Measurements from ENCODE around the gene CELSR1.

CELSR1 gene

GRCh38 chr22:46549971-46550641 lies 12.7 kb upstream of the CELSR1 start:
- DNase-seq: no peak

DNA sequence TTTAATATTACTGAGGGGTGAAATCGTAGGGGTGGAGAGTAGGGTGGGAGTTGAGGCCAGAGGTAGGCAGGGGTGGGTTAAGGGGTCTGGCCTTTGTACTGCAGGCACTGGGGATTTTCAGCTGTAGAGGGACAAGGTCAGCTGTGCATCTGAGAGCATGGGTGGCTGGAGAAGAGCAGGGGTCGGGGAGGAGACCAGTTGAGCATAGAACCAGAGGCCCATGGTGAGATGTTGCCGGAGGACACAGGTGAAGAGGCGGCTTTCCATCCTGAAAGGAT lies 12.1 kb upstream of the CELSR1 start:
- no peak for DNase-seq

GRCh38 chr22:46547883-46548244 lies 10.4 kb upstream of the CELSR1 start:
- DNase-seq: no peak

DNA sequence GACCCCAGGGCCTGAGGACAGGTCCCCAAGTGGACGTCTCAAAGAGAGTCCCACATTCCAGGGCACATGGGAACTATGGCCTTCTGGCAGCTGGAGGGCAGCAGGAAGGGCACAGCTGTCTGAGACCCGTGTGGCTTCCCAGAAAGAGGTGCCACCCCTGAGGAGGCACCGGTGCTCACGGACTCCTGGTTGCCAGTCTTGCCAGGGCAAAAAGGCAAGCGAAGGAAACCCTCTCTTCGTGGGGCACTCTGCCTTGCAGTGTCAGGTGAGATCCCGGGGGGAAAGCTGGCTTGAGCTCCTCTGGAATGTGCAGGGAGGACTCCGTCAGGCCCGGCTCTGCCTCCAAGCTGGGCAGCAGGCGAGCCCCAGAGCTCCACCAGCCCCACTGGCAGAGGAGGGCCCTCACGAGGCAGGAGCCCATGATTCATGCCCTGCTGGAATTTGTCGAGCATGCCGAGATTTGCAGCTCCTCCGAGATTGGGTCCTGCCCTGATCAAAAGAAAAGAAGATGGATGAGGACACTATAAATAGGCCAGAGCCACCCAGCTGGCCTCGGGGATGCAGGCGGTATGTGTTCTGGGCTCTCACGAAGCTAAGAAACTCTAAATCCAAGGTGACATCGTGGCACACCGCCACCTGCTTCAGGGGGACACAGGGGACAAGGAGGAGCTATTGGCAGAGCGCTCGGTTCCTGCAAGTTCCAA lies 9.9 kb upstream of the CELSR1 start:
- DNase-seq: no peak

- no peak for DNase-seq
Measured at GRCh38 chr22:46546466-46547178, 9.2 kb upstream of the CELSR1 start.

DNA sequence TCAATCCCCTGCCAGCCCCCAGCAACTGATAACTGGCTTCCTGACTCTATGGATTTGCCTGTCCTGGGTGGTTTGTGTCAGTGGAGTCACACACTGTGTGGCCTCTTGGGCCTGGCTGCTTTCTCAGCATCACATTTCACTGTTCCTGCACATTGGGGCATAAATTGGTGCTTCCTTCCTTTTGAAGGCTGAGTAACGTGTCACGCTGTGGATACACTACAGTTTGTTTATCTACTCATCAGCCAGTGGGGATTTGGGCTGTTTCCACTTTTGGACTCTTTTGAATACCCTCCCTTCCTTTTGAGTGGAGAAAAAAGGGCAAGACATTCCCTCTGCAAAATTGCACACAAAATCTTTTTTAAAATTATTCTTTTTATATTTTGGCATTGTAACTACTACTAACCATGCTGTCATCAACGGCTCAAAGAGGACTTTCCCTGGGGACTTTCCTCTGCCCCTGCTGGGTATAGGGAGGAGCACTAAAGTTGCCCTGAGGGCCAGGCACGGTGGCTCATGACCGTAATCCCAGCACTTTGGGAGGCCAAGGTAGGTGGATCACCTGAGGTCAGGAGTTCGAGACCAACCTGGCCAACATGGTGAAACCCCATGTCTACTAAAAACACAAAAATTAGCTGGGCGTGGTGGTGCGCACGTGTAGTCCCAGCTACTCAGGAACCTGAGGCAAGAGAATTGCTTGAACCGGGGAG lies 7.8 kb upstream of the CELSR1 start:
- DNase-seq: no peak

DNA sequence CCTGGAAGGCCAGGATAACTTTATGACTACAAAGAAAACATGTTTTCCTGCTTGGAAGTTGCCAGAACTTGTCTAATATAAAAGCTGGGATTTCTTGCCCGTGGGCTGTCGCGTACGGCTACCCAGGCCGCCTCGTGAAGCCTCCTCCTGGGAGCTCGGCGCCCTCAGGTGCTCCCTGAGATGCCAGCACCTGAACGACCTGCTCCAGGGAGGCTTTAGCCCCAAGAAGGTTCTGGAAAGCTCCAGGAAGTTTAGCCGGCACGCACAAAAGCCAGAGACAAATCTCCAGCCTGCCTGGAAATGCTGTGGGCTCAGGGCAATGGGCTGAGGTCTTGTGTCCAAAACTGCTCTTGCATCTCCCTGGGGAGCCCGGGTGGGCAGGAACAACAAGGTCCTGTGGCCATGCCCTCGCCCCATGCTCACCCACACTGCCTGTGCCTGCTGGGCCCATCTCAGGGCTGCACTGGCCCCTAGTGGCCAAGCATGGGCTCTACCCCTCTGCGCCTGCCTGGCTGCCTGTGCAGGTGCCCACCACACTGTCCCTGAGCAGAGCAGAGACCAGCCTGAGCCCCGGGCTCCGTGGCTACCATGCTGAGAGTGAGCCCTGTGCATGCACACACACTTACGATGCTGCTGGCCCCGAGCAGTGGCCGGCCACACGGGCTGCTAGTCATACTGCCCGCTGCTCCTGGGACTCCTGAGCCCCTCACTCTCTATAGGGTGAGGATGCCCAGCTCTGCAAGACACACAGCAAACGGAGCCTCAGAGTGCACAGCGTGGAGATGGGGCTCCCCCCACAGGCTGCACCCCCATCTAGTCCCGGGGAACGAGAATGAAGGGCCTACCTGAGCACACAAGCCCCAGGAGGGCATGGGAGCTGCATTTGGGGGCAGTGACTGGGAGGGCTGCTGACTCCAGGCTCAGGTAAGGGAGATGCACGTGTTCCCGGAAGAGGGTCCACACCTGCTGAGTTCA lies 4.9 kb upstream of the CELSR1 start:
- DNase-seq: peak; percentile 75

- no peak for DNase-seq
Measured at GRCh38 chr22:46541536-46541935, 4.1 kb upstream of the CELSR1 start.

- DNase-seq: no peak
Measured at GRCh38 chr22:46540874-46541273, 3.5 kb upstream of the CELSR1 start.

DNA sequence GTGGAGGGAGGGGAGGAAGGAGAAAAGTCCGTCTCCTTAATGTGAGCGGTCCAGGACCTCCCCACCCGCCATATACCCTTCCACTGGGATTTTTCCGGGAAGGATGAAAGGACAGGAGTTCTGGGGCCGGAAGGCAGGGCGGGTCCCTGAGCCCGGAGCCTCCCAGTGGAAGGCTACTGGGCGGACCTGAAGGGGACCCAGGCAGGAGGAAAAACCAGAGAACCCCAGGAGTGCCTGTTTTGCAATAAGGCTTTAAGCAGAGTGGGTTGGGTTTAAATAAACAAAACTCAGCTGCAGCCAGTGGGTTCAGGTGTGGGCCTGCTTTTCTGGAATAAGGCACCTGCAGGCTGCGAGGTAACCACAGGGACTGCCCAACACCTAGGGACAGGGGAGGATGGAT lies 1.7 kb upstream of the CELSR1 start:
- no peak for DNase-seq

DNA sequence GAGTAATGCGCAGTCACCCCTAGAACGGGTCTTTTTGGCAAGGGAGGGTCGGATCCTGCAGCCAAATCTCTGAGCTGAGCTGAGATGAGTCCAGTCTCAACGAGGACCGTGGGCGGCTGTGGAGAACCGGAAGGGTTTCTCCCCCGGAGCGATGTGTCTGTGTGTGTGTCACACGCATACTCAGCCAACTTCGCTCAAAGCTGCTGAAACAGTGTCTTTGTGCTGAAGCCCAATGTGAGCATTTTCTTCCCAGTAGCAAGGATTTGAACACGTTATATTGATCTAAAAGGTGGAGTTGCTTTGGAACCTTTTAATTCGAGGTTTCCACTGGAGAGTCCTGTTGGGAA lies 1.4 kb upstream of the CELSR1 start:
- DNase-seq: no peak

DNA sequence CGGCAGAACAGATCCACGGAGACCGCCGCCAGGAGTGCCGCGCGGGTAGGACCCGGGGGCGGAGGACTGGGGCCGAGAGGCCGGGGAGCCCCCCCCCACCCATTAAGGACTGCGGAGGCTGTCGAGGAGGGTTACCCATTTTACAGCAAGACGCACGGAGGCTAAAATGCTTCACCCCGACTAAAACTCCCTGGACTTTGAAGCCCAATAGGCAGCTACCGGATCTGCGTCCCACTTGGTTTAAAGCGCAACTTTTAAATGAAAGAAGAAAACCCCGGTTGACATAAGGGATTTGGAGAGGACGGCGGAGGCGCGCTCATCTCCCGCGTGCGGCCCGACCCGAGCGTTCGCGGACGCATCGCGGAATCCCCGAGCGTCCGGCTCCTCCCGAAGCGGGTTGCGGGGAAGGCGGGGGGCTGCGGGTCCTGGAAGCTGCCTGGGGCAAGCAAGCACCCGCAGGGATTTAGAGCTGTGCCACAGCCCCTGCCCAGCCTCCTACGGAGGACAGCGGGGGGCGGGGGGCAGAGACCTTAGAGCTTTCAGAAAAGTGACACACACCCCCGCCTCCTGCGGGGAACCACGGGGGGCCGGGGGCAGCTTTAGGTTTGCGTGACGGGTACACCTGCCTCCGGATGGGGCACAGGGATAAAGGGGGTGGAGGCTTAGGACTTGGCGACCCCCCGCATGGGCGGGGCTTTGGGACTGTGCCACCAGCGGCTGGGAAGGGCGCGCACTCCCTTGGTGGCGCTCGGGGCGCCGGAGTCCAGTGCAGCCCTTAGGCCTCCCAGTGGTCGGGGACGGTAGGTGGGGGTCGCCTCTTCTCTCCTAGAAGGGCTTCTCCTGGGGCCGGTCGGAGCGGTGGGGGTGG lies 760 bp upstream of the CELSR1 start:
- no peak for DNase-seq

DNA sequence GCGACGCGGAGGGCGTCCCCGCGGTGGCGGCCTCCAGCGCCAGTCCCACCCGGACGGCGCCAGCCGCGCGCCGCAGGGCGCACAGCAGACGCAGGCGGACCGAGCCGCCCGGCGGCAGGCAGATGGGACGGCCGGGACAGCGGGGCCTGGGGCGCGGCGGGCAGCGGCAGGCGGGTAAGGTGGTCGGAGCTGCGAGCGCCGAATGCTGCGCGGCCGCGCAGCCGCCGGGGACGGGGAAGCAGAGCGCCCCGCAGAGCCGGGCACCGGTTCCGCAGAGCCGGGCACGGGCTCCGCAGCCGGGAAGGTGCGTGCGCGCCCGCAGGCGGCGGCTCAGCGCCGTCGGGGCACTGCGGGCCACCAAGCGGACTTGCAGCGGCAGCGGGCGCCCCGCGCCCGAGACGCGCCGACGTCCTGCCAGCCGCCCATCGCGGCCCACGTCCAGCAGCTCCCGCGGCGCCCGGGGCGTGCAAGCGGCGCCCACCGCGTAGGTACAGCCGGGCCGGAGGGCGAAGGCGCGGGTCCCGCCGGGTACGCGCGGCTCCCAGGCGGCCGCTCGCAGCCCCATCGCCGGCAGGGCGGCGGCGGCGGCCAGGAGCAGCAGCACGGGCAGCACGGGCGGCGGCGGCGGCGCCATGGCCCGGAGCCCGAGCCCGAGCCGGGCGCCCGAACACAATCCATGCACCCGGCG lies 739 bp downstream of the CELSR1 start:
- no peak for DNase-seq

- no peak for DNase-seq
Measured at GRCh38 chr22:46535876-46536536, 1.4 kb downstream of the CELSR1 start.

DNA sequence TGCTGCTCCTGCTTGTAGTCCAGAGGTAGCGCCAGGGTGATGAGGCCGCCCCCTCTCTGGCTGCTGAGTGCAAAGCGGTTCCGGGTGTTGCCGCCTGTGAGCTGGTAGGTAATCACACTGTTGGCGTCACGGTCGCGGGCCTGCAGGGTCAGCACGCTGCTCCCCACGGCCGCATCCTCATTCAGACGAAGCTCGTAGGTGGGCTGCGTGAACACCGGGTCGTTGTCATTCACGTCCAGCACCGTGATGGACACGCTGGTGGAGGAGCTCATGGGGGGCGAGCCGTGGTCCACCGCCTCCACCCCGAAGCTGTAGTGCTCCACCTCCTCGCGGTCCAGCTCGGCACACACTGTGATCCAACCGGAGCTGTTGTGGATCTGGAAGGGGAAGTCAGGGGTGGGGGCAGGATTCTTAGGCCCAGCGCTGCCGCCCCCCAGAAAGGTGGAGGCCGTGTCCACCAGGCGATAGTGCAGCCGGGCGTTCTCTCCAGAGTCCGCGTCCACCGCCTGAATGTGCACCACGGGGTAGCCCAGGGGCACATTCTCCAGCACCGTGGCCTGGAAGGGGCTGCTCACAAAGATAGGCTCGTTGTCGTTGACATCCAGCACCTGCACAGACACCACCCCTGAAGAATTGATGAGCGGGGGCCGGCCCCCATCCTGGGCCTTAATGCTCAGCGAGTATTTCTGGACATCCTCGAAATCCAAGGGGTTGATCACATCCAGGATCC lies 2.4 kb downstream of the CELSR1 start:
- DNase-seq: no peak

DNA sequence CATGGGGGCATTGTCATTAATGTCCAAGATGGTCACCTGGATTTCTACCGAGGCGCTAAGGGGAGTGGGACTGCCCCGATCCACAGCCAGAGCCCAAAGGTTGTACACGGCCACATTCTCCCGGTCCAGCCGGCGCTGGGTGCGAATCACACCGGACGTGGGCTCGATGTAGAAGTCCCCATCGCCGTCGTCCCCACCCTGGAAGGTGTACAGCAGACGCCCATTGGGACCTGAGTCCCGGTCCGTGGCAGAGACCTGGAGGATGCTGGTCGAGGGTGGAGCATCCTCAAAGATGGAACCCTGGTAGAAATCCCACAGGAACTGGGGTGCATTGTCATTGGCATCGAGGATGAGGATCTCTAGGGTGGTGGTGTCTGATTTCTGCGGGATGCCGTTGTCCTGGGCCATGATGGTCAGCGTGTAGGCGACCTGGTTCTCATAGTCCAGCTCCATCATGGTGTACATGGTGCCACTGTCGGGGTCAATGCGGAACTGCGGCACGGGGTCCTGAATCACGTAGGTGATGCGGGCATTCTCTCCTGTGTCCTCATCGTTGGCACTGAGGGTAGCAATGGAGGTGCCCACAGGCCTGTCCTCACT lies 3.1 kb downstream of the CELSR1 start:
- DNase-seq: no peak

GRCh38 chr22:46533070-46533833 lies 4.2 kb downstream of the CELSR1 start:
- no peak for DNase-seq

DNA sequence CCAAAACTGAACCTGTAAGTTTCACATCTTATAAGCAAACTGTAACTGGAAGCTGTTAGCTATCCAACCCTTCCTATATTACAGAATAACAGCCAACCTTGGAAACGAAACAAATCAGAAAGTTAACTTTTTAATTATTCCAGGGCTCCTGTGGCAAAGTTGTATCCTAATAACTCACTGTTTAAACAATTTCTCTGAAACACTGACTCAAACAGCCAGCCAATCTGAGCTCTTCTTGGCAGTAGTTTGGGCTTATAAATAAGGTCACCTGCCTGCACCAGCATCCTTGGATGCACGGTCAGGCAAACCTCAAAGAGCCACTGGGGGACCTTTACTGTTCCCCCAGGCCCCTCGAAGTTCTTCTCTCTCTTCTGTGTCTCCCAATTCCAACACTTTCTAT lies 5.0 kb downstream of the CELSR1 start:
- DNase-seq: no peak

Data from OCI-M1 (cell line).